GM12801 (cell line): ENCODE results near the gene VEGFC.

Experiments used
- CTCF ChIP-seq: IDR thresholded peaks from one replicate; pipeline ENCODE4 v1.5.1; 2011; ENCODE audit warnings: control low read depth; ENCODE audit not compliant: insufficient read length; ENCODE audit errors: extremely low read depth

The VEGFC gene

GRCh38 chr4:176758731-176759130 lies 34.0 kb downstream of the VEGFC start:
- no peak for TF ChIP-seq CTCF

GRCh38 chr4:176758323-176758722 lies 34.4 kb downstream of the VEGFC start:
- TF ChIP-seq CTCF, result no peak

DNA sequence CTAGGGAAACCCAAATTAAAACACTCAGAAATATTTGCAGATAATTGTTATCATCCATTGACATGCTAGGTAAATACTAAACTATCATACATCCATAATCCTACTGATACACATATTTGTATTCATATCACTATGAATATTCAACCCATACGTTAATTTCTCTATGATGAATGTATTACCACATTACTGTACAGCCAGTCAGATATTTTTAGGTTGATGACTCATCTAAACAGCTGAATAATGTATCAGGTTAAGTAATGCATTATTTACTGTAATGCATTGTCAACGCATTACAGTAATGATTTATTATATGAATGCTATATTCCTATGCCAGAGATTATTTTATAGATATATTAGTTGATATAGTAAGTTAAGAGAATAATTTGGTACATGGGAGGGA lies 37.1 kb downstream of the VEGFC start:
- TF ChIP-seq CTCF, result no peak

DNA sequence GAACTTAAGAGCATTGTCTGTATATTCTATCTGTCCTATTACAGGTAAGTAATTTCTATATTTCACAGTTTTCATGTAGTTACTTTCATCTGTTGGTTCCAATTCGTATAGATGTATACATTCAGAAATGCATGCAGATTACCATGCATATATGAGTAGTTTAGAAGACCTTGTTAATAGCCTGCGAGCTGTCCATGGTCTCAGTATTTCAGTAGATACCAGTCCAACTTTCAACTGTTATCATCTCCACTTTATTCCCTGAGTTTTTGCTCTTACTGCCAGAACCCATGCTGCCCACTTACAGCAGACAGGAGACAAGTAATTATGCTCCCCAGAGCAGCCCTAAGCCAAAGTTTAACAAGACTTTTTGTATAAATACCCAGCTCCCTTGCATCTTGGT lies 37.7 kb downstream of the VEGFC start:
- no peak for TF ChIP-seq CTCF

DNA sequence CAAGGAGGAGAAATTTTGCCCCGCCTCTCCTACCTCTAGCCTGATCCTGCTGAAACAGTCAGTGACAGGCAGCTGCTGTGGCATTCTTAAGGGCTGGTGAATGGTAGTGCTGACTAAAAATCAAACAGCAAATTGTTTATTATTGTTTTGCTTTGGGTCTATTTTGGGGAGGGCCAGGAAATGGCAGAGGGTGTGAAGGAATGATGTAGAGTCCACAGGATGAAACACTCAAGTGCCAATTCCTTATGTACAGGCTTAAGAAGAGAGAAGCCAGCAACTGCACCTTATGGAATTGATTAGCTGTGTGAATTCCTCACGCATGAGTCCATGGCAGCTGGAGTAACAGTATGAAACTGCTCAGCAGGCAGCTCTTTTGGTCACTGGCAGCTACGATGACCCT lies 39.7 kb downstream of the VEGFC start:
- TF ChIP-seq CTCF, result no peak

GRCh38 chr4:176752191-176752749 lies 40.5 kb downstream of the VEGFC start:
- no peak for TF ChIP-seq CTCF

GRCh38 chr4:176751061-176751460 lies 41.7 kb downstream of the VEGFC start:
- no peak for TF ChIP-seq CTCF

DNA sequence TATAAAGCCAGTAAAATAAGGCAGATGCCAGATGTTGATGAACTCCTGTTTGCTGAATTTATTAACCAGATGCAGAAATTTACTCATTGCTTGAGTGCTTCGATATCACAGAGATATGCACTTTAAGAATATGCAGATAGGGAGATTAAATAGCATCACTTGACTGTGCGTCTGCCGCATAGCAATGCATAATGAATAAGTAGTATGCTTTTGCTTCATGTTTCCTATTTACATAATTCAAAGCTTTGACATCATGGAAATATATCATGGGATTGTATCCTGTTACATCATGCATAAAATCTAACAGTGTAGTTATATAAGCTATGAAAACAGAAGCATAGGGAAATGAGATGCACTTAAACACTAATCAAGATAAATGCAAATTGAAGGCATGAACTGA lies 45.9 kb downstream of the VEGFC start:
- no peak for TF ChIP-seq CTCF
